Measurements from ENCODE around the gene CLIC4. TPM values are rescaled to one million over a fixed set of nuclear protein-coding genes. Genes with fewer than 3 reads are reported as not detected.
"Not testable (repeated sequence)": the region's sequence is repeated elsewhere in the genome, so short reads cannot be mapped to it uniquely, and the experiment has no call there.

The CLIC4 gene
- total RNA-seq, 1 experiment from 2014 or later: 242 TPM

- no peak for TF ChIP-seq CTCF (IDR thresholded peaks at IDR 0.05; ENCODE audit: unreplicated experiment)
- peaks cover 5% of the 10 kb centered on the region for H3K4me1 Mint-ChIP-seq (ENCODE audit: insufficient read depth, unreplicated experiment)
- POLR2A ChIA-PET: interaction anchor here (1.2 to 3.0 kb wide), 3 partner anchors 8 to 31 kb away, joined by 6 to 14 read pairs (median 11); partner anchors contain the start of gene CLIC4
- DNase-seq (ENCODE audit: unreplicated experiment): no peak
- H3K4me3 Mint-ChIP-seq (ENCODE audit: unreplicated experiment): no peak overlapping the region
- no peaks in the 10 kb centered on the region for H3K27me3 Mint-ChIP-seq (ENCODE audit: insufficient read depth, unreplicated experiment)
- H3K9me3 Mint-ChIP-seq (ENCODE audit: unreplicated experiment): no peaks in the 10 kb centered on the region
- H3K36me3 Mint-ChIP-seq (ENCODE audit: insufficient read depth, unreplicated experiment): peaks cover 5% of the 10 kb centered on the region
- CTCF ChIA-PET: interaction anchor here (0.6 to 1.0 kb wide), 2 partner anchors 29 to 53 kb away, joined by 3 read pairs; no protein-coding TSS in a partner anchor
- H3K27ac Mint-ChIP-seq (ENCODE audit: low read depth, unreplicated experiment): no peak overlapping the region
- no TSS peak for BruUV-seq (replicated peaks)
- intact Hi-C loops (cut with micrococcal nuclease): no loop called here
Measured at GRCh38 chr1:24776821-24777220, 31.6 kb downstream of the CLIC4 start.

GRCh38 chr1:24778141-24778540 is 32.9 kb downstream of the CLIC4 start:
- intact Hi-C loops (cut with micrococcal nuclease): no loop called here
- POLR2A ChIA-PET: interaction anchor here (0.6 to 3.0 kb wide), 4 partner anchors 10 to 52 kb away, joined by 3 to 14 read pairs (median 3); partner anchors contain the start of gene CLIC4
- Mint-ChIP-seq H3K4me3 (ENCODE audit: unreplicated experiment) (no peak overlapping the region), H3K27me3 (ENCODE audit: insufficient read depth, unreplicated experiment) (no peaks in the 10 kb centered on the region), H3K4me1 (ENCODE audit: insufficient read depth, unreplicated experiment) (peaks cover 5% of the 10 kb centered on the region), H3K9me3 (ENCODE audit: unreplicated experiment) (no peaks in the 10 kb centered on the region), H3K36me3 (ENCODE audit: insufficient read depth, unreplicated experiment) (peaks cover 5% of the 10 kb centered on the region), H3K27ac (ENCODE audit: low read depth, unreplicated experiment) (no peak overlapping the region)
- no TSS peak for BruUV-seq (replicated peaks)
- TF ChIP-seq CTCF (IDR thresholded peaks at IDR 0.05; ENCODE audit: unreplicated experiment): no peak
- CTCF ChIA-PET: interaction anchor here (0.7 to 1.3 kb wide), 2 partner anchors 52 to 113 kb away, joined by 3 to 4 read pairs; no protein-coding TSS in a partner anchor
- no peak for DNase-seq (ENCODE audit: unreplicated experiment)

GRCh38 chr1:24779199-24779598 is 34.0 kb downstream of the CLIC4 start:
- BruUV-seq (replicated peaks); H3K4me3 Mint-ChIP-seq (ENCODE audit: unreplicated experiment); H3K36me3 Mint-ChIP-seq (ENCODE audit: insufficient read depth, unreplicated experiment); H3K27me3 Mint-ChIP-seq (ENCODE audit: insufficient read depth, unreplicated experiment); H3K9me3 Mint-ChIP-seq (ENCODE audit: unreplicated experiment); H3K4me1 Mint-ChIP-seq (ENCODE audit: insufficient read depth, unreplicated experiment); intact Hi-C loops (cut with micrococcal nuclease); H3K27ac Mint-ChIP-seq (ENCODE audit: low read depth, unreplicated experiment); DNase-seq (ENCODE audit: unreplicated experiment): not testable (repeated sequence)
- ChIA-PET CTCF (interaction anchor here (1.3 to 1.4 kb wide), 3 partner anchors 51 to 91 kb away, joined by 3 to 4 read pairs (median 4); no protein-coding TSS in a partner anchor), POLR2A (interaction anchor here (1.1 to 1.5 kb wide), 2 partner anchors 17 to 33 kb away, joined by 4 read pairs; no protein-coding TSS in a partner anchor)

GRCh38 chr1:24779689-24780464 is 34.6 kb downstream of the CLIC4 start:
- TF ChIP-seq CTCF (IDR thresholded peaks at IDR 0.05; ENCODE audit: unreplicated experiment): no peak
- intact Hi-C loops (cut with micrococcal nuclease): no loop called here
- Mint-ChIP-seq H3K36me3 (ENCODE audit: insufficient read depth, unreplicated experiment) (peaks cover 11% of the 10 kb centered on the region), H3K4me3 (ENCODE audit: unreplicated experiment) (no peak overlapping the region), H3K4me1 (ENCODE audit: insufficient read depth, unreplicated experiment) (peaks cover 9% of the 10 kb centered on the region), H3K27me3 (ENCODE audit: insufficient read depth, unreplicated experiment) (no peaks in the 10 kb centered on the region), H3K9me3 (ENCODE audit: unreplicated experiment) (no peaks in the 10 kb centered on the region), H3K27ac (ENCODE audit: low read depth, unreplicated experiment) (no peak overlapping the region)
- no TSS peak for BruUV-seq (replicated peaks)
- ChIA-PET CTCF (interaction anchor here (0.5 to 1.4 kb wide), 8 partner anchors 25 to 350 kb away, joined by 3 to 9 read pairs (median 4); no protein-coding TSS in a partner anchor), POLR2A (interaction anchor here (1.1 to 1.5 kb wide), 2 partner anchors 17 to 33 kb away, joined by 4 read pairs; no protein-coding TSS in a partner anchor)
- DNase-seq (ENCODE audit: unreplicated experiment): no peak

- H3K4me3 Mint-ChIP-seq (ENCODE audit: unreplicated experiment); DNase-seq (ENCODE audit: unreplicated experiment); H3K27me3 Mint-ChIP-seq (ENCODE audit: insufficient read depth, unreplicated experiment); H3K27ac Mint-ChIP-seq (ENCODE audit: low read depth, unreplicated experiment); H3K4me1 Mint-ChIP-seq (ENCODE audit: insufficient read depth, unreplicated experiment); H3K9me3 Mint-ChIP-seq (ENCODE audit: unreplicated experiment); intact Hi-C loops (cut with micrococcal nuclease); BruUV-seq (replicated peaks); H3K36me3 Mint-ChIP-seq (ENCODE audit: insufficient read depth, unreplicated experiment): not testable (repeated sequence)
- ChIA-PET POLR2A (interaction anchor here (1.5 kb wide), 1 partner anchor 18 kb away, joined by 4 read pairs; no protein-coding TSS in a partner anchor), CTCF (interaction anchor here (0.6 to 1.4 kb wide), 8 partner anchors 9 to 92 kb away, joined by 3 to 9 read pairs (median 3); no protein-coding TSS in a partner anchor)
Measured at GRCh38 chr1:24780626-24781025, 35.4 kb downstream of the CLIC4 start.

Data from MCF 10A (cell line).